Erythroblast (primary cell): ENCODE measurements around the gene MAGI1.

ENCODE experiments used
- GATA1 ChIP-seq: IDR thresholded peaks from 2 replicates; pipeline ENCODE4 v1.6.1; 2011; ENCODE audit warnings: low read depth, mild to moderate bottlenecking, control low read depth, low read length, moderate library complexity
- POLR2A ChIP-seq: IDR thresholded peaks from 2 replicates; pipeline ENCODE4 v1.6.1; 2011; ENCODE audit warnings: mild to moderate bottlenecking, low read length

- no peak for TF ChIP-seq POLR2A
- TF ChIP-seq GATA1 = no peak
These were observed 50.1 kb downstream of the MAGI1 start for GRCh38 chr3:65988411-65989180.
